OCI-M2 (cell line): ENCODE results near the gene NES.

Experiments
- DNase-seq: peaks from one replicate; lab custom pipeline; 2025; ENCODE audit not compliant: unreplicated experiment; lab: John Stamatoyannopoulos, UW

NES gene

DNA sequence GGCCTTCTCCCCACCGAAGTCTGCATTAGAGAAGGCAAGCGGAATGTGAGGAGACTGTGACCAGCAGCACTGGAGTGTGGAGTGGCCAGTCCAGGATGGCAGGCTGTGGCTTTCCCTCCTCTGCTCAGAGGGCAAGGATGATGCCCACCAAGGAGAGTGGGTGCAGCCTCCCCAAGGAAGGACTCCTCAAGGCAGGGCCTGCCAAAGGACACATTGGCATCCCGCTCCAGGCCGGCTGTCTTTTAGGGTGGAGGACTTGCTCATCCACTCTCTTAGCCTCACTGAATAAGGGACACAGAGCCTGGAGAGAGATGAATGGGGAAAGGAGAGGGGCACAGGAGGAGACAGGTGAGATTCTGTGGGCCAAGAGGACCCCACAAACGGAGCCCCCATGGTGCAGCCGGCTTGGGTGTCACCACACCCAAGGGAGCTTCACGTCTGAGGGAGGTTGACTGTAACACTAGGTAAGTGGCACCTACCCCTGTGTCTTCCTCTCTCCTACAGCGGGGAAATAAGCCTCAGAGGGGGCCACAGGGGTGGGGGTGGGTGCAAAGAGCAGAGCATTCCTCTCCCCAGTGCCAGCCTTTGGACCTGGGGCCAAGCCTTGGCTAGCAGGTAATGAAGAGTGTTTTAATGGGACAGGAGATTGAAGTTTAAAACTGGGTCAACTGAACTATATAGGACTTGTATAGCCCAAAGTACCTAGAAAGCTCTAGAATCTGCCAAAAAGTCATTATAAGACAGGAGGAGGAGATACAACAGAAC lies 4.2 kb upstream of the NES start:
- no peak for DNase-seq

DNA sequence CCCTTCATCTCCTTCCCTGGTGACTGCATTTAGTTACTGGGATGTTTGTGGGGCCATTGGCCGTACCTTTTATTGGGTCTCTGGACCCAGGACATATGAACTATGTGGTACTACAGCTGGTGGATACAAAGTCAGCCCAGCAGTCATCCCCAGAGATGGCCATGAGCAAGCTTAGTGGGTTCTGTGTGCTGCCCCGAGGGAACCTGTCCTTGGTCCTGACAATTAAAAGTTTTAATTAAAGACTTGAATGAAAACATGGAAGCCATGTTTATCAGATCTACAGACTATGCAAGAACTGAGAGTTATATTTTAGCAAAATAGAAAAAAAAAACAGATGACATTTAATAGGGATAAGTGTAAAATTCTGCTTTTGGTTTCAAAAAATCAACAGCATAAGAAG lies 2.8 kb upstream of the NES start:
- no peak for DNase-seq

DNA sequence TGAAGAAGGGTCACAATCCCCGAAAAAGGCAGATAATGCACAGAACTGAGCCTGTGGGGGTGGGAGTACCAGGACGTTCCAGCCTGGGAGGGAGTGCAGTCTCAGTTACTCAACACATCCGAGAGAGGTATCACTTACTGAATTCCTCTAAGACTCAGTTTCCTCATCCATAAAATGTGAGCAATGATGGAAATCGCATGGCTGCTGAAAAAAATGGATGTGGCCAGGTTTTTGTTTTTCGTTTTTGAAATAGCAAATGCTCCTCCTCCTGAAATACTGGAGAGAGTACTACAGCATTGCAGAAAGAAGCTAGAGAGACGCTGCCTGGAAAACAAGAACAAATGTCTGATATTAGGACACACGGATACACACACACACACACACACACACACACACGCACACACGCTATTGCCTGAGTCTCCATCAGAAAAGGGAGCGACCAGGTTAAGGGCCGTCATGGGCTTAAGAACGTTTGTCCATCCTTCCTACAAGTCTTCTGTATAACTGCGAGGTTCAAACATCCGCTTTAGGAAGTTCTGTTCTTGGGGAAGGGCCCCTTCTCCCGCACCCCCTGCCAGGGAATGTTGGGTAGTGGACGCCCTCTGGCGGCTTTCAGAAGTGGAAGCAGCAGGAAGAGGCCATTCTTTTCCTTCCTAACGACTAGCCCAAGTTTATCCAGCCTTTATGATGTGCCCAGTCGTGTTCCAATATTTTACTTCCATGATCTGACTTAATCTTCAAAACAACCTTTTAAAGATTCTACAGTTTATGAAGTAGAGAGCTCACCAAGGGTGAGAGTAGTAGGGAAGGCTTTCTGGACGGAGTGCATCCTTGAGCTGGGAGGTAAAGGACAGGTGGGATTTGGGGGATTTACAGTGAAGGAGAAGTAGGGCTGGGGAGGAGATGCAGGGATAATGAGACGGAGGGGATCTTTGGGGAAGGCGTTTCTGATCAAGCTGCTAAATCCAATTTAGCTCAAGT lies 699 bp upstream of the NES start:
- DNase-seq: no peak

DNA sequence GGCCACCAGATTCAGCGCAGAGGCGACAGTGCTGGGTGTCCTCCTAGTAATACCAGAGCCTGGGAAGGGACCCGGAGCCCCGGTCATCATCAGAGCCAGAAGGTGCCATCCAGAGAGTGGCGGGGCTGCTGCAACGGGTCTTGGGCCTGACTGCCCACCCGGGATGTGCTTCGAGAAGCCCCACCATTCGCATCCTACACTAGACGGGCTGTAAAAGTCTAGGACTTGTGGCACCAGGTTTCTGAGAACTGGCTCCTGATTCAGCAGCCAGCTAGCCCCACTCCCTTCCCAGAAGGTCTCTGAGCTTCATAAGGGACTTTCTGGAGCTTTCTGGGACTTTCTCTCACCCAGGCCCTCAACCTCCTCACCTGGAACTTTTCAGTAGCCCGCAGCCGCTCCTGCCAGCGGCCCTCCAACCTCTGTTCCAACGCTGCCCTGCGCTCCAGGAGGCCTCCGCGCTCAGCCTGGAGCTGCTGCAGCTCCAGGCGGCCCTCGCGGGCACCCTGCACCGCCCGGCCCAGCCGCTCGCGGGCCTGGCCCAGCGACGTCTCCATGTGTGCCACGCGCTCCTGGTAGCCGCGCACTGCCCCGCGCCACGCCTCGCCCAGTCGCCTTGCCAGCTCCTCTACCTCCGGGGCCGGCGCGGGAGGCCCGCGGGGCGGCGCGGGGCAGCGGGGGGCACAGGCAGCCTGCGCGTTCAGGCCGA lies 940 bp downstream of the NES start:
- DNase-seq: no peak

DNA sequence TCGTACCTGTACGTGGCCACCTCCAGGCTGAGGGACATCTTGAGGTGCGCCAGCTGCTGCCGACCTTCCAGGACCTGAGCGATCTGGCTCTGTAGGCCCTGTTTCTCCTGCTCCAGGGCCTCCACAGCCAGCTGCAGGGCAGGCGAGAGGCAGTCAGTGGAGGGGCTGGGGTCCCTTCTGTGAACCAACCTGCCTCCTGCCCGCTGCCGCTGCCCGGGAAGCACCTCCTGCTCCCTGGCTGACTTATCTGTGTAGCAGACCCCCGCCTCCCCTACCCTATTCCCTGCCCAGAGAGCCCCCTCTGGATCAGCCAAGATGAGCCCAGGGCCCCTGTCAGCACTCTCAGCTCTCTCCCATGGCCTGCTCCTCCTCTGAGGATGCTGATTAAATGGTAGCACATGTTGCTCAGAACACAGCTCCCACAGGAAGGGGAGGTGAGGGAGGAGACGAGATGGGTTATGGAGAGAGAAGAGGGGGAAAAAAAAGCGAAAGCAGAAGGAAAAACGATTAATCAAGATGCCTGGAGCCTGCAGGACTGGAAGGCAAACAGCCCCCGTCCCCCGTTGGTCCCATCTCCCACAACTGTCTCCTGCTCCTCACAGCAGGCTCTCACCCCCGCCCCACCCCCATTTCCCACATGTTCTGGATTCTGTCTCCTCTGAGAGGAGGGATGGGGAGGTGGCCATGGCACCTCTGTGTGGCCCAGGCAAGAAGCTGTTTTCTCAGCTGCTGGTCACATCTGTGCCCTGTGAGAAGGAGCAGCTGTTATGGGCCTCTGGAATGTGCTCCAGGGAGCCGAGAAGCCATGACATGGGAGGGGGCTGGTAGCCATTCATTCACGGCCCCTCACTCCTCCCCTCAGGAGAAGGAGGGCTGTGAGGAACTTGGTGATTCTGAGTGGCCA lies 1.7 kb downstream of the NES start:
- DNase-seq: no peak

DNA sequence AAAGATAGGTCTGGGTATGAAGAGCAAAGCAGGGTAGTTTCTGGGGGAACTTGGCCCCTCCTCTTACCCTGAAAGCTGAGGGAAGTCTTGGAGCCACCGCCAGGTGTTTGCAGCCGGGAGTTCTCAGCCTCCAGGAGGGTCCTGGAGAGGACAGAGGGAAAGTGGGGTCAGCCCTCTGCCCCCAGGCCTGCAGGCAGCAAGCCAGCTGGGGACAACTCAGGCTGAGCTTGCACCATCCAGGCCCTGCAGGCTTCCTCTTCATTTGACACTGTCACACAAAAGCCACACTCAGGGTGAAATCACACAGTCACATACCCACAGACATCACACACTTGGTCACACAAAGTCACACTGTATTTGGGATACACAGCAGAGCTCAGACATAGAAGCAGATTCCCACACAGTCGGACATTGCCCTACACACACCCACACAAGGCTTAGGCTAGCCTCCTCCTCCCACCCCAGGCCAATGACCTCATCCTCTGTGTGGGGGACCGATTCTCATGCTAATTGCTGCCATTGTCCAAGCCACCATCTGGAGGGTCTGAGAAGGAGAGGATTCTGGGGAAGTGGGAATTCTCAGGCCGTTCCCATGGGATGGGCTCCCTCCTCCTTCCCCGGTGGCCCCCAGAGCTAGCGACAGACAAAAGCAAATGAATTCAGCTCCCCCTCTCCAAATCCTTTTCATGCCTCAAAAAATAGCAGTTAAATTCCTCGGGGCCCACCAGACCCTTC lies 3.7 kb downstream of the NES start:
- no peak for DNase-seq

DNA sequence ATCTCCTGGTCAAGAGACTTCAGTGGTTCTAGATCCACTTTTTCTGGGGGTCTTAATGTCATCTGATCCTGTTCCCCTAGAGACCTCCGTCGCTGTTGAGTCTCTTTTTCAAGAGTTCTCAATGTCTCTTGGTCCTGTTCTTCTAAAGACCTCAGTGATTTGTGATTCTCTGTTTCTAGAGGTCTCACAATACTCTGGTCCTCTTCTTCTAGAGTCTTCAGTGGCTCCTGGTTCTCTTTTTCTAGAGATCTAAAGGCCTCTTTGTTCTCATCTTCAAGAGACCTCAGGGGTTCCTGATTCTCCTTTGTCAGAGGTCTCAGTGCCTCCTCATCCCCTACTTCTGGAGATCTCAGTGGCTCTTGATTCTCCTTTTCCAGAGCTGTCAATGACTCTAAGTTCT lies 5.4 kb downstream of the NES start:
- no peak for DNase-seq

DNA sequence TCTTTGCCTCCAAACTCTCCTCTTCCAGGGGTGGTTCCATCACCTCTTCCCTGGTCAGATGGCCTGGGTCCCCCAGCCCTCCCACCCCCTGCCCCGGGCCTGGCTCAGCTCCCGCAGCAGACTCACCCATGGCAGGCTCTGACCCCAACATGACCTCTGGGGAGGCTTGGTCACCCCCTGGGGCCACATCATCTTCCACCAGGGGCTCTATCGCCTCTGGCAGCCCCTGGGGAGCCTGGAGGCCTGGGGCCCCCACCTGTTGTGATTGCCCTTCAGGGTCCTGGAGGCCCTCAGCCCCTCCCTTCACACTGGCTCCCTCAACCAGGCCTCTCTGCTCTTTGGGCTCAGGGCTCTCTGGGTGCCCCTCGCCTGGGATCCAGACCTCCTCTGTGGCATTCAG lies 6.4 kb downstream of the NES start:
- DNase-seq: no peak

DNA sequence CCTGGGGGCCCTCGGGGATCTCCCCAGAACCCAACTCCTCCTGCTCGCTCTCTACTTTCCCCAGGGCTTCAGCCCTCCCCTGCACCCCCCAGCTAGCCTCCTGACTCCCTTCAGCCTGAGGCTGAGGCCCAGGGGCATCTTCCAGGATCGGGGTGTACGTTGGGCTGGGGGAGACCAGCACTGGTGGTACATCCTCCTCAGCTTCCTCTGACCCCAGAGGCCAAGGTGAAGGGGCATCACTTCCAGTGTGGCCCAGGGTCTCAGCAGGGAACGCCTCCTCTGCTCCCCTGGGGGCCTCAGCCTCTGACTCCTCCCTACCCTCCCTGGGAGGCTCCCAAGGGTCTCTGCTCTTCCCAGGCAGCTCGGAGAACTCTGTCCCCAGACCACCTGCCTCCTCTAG lies 6.8 kb downstream of the NES start:
- no peak for DNase-seq

DNA sequence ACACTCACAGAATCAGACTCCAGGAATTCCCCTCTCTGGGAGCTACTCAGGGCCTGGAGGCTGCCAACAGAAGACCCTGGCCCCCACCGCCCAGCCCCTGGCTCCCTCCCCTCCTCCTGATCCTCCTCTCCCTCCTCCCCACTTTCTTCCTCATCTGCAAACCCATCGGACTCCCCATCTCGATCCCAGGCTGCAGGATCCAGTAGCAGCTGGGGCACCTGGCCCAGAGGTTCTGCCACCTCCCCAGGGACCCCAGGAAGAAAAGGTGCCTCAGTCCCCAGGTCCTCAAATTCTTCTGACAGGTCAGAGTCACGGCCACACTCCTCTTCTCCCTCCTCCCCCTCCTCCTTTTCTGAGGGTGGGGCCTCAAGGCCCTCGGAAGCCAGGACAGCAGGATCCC lies 7.4 kb downstream of the NES start:
- no peak for DNase-seq

DNA sequence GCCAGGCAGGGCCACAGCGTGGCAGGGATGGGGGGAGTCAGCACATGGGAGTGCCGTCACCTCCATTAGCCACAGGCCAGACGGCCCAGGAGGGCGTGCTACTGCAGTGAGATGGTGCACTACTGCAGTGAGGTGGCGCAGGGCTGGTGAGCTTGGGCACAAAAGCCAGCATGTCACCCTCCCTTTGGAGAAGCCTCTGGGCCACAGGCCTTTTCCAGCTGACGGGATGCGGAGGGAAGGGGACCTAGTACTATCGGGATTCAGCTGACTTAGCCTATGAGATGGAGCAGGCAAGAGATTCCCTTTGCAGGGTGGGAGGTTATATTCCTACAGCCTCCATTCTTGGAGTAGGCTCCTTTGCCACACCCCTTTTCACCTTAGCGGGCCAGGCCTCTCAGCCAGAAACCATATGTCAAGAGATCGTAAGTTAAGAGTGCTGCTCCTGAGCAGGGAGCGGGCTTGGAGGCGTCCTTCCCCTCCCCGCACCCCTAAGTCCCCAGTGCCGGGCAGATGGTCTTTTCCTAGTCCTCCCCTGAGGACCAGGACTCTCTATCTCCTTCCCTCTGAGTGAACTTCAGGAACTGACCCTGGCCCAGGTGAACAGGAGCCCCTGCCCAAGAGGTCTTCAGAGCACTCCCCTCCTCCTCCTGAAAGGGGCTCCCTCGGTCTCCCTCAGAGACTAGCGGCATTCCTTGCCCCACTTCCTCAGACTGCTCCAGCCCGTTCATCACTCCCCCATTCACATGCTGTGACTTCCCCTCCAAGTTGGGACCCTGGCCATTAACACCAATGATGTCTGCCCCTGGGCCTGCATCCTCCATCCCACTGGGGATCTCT lies 8.2 kb downstream of the NES start:
- no peak for DNase-seq

DNA sequence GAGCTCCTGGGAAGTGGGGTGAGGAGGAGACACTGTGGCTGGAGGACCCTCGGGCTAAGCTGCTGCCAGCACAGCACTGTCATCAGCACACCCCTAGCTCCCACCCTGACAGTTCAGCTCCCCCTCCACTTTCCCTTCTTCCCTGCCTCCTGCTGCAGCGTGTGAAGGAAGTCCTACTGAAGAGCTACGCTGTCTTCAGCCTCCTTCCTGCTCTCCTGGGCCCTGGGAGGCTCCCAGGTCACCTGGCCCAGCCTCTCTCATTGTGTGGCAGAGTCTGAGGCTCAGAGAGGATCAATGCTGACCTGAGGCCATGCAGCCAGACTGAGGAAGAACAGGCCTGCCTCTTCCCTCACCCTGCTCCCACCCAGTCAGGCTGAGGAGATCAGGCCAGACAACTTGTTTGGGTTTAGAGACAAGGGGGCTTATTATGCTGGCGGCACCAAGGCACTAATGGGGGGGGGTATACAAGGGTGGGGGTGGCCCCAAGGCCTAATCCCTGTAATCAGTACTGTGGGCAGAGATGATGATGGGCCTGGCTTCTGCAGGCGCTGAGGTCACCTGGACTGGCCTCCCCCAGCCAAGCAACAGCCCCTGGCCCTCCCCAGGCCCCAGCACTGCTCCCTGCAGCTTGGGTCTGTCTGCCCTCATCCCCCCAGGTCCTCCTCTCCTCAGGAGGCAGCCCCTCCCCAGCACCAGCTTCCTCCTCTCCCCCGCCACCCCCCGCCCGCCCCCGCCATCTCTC lies 9.1 kb downstream of the NES start:
- DNase-seq: no peak

DNA sequence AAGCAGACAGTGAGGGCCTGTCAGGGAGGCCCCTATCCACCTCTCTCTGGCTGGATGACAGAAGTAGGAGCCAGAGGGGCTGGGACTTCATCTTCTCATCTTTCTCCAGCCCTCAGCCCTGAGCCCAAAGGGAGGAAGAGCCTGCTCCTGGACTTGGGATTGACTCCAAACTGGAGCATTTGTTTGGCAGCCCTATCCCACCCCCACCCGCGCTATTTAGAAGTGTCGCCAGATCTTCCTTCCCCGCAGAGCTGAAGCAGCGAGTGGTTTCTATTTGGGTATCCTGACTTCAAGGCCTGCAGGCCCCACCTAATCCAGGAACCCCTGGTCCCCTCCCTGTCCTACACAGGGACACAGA lies 9.6 kb downstream of the NES start:
- DNase-seq: no peak

DNA sequence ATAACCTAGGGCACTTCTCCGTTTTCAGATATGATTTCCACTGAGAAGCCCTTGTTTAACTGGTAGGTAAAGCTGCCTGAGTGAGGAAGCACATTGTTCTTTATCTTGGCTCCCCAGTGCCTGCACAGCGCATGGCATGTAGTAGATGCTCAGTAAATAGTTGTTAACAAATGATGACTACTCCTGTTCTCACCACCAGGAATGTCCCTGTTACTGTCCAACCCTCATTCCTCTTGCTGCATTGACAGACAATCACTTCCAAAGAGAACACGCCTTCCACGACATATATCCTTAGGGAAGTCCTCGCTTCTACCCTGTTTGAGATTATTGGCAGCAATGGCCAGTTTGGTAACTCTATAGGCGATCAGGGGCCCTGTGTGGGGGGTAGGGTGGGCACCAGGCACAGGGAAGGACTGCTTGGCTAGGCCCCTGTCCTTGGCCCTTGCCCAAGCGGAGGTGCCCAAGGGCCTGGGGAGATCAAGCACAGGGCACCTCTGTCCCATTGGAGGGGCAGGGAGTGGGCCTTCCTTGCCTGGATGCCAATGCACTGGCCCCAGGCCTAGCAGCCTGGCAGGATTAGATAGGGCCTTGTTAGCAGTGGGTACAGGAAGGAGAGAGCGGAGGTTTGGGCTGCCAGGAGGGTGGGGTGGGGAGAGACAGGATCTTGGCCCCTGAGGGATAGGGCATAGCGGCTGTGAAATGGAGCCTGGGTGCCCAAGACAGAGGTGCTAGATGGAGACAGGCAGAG lies 10.2 kb downstream of the NES start:
- no peak for DNase-seq

DNA sequence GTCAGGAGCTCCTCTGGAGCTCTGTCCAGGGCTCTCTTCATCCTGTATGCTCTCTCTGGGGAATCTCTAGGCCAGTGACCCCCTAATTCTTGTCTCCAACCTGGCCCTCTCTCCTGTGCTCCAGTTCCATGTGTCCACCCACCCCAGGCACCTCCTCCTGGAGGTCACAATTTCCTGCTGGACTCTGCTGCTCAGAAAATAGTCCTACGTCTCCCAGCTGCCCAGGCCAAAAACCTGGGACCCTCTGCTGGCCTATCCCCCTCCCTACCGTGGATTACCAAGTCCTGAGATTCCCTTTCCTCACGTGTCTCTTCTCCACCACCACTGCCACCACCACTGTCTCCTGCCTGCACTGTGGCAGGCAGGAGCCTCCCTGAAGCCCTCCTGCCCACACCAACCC lies 11.7 kb downstream of the NES start:
- no peak for DNase-seq

DNA sequence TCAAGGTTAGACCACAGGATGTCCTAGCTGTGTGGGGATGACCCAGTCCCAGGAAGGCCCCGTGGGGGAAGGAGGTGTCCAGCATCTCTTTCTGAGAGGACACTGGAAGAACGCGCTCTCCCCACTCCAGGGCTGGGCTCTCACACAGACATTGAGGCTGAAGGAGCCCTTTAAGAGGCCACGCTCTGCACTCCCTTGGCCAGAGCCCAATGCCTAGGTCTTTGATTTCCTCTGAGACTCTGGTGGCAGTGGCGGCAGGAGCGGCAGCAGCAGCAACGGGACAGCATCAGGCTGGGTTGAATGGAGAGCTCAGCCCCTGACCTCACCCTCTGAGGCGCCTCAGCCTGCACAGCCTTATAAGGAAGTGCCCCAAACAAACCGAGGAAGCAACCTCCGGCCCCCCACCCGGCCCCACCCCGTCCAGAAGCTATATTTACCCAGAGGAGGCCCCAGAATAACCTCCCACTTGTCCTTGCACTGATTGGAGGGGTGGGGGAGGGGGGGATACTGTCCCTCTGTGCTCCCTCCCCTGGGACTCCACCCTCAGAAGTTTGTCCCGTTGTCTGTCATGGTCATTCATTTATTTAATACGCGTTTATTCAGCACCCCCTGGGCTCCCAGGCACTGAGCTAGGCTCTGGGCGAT lies 12.3 kb downstream of the NES start:
- no peak for DNase-seq

DNA sequence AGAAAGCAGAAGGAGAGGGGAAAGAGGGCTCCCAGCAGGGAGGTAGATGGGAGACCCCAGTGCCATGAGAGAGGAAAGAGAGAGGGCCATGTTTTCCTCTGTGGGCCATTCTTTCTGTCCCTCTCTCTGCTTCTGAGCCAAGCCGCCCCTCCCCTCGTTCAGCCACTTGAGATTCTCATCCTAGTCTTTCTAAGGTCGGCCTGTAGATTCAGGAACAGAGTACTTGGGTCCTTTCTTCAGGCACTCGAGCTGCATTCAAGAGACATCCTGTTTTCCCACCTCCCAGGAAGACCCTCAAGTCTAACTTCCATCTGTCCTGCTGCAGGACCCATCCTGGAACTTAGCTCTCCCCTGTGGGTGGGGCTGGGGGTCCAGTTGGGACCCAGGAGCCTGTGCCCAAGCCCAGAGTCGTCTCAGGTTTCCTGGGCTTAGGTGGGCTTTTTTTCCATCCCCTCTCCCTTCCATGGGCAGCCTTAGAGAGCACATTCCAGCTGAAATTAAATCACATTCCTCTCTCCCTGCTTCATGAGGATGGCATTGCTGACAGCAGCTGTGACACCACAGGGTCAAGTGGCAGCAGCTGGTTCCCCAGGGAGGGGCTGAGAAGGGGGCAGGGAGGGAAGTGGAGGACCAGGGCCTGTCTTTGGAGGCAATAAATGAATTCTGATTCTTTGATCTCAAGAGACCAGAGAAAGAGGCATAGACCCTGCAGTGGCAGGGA lies 13.0 kb downstream of the NES start:
- DNase-seq: no peak
